Measurements from ENCODE around the gene MSH3.
"Not testable (repeated sequence)": the region's sequence is repeated elsewhere in the genome, so short reads cannot be mapped to it uniquely, and the experiment has no call there.

Gene MSH3

GRCh38 chr5:80739898-80740297 is 85.4 kb downstream of the MSH3 start:
- H3K4me3 ChIP-seq (ENCODE audit: low read length) = no peak overlapping the region
- TF ChIP-seq ZNF274 (IDR thresholded peaks at IDR 0.05; ENCODE audit: low read depth, low read length) = no peak

- H3K4me3 ChIP-seq (ENCODE audit: low read length) = not testable (repeated sequence)
These were observed 86.0 kb downstream of the MSH3 start for GRCh38 chr5:80740488-80740887.

- H3K4me3 ChIP-seq (ENCODE audit: low read length) = no peak overlapping the region
- no peak for TF ChIP-seq ZNF274 (IDR thresholded peaks at IDR 0.05; ENCODE audit: low read depth, low read length)
These were observed 86.5 kb downstream of the MSH3 start for GRCh38 chr5:80740999-80741398.

GRCh38 chr5:80744149-80744548 is 89.7 kb downstream of the MSH3 start:
- no peak for TF ChIP-seq ZNF274 (IDR thresholded peaks at IDR 0.05; ENCODE audit: low read depth, low read length)
- no peak overlapping the region for H3K4me3 ChIP-seq (ENCODE audit: low read length)

- no peak overlapping the region for H3K4me3 ChIP-seq (ENCODE audit: low read length)
- no peak for TF ChIP-seq ZNF274 (IDR thresholded peaks at IDR 0.05; ENCODE audit: low read depth, low read length)
These were observed 91.0 kb downstream of the MSH3 start for GRCh38 chr5:80745490-80745889.

- H3K4me3 ChIP-seq (ENCODE audit: low read length) = no peak overlapping the region
- no peak for TF ChIP-seq ZNF274 (IDR thresholded peaks at IDR 0.05; ENCODE audit: low read depth, low read length)
These were observed 93.5 kb downstream of the MSH3 start for GRCh38 chr5:80747922-80748321.

GRCh38 chr5:80752427-80752826 is 98.0 kb downstream of the MSH3 start:
- no peak for TF ChIP-seq ZNF274 (IDR thresholded peaks at IDR 0.05; ENCODE audit: low read depth, low read length)
- H3K4me3 ChIP-seq (ENCODE audit: low read length) = no peak overlapping the region

- TF ChIP-seq ZNF274 (IDR thresholded peaks at IDR 0.05; ENCODE audit: low read depth, low read length) = no peak
- no peak overlapping the region for H3K4me3 ChIP-seq (ENCODE audit: low read length)
These were observed 99.3 kb downstream of the MSH3 start for GRCh38 chr5:80753712-80754111.

- TF ChIP-seq ZNF274 (IDR thresholded peaks at IDR 0.05; ENCODE audit: low read depth, low read length) = no peak
- peak overlapping the region; percentile 33; the same call in 1 of the 2 replicates for H3K4me3 ChIP-seq (ENCODE audit: low read length)
These were observed 100.4 kb downstream of the MSH3 start for GRCh38 chr5:80754900-80755299.

GRCh38 chr5:80755626-80756025 is 101.2 kb downstream of the MSH3 start:
- TF ChIP-seq ZNF274 (IDR thresholded peaks at IDR 0.05; ENCODE audit: low read depth, low read length) = no peak
- peak overlapping the region; percentile 33; the same call in 1 of the 2 replicates for H3K4me3 ChIP-seq (ENCODE audit: low read length)

GRCh38 chr5:80756292-80756691 is 101.8 kb downstream of the MSH3 start:
- no peak for TF ChIP-seq ZNF274 (IDR thresholded peaks at IDR 0.05; ENCODE audit: low read depth, low read length)
- no peak overlapping the region for H3K4me3 ChIP-seq (ENCODE audit: low read length)

- no peak for TF ChIP-seq ZNF274 (IDR thresholded peaks at IDR 0.05; ENCODE audit: low read depth, low read length)
- H3K4me3 ChIP-seq (ENCODE audit: low read length) = no peak overlapping the region
These were observed 102.8 kb downstream of the MSH3 start for GRCh38 chr5:80757290-80757689.

- H3K4me3 ChIP-seq (ENCODE audit: low read length) = no peak overlapping the region
These were observed 105.6 kb downstream of the MSH3 start for GRCh38 chr5:80759866-80760577.

GRCh38 chr5:80760680-80761079 is 106.2 kb downstream of the MSH3 start:
- H3K4me3 ChIP-seq (ENCODE audit: low read length) = no peak overlapping the region
- TF ChIP-seq ZNF274 (IDR thresholded peaks at IDR 0.05; ENCODE audit: low read depth, low read length) = no peak

More at GRCh38 chr5:80759866-80760577, 105.6 kb downstream of the MSH3 start:
- no peak for TF ChIP-seq ZNF274 (IDR thresholded peaks at IDR 0.05; ENCODE audit: low read depth, low read length)

GRCh38 chr5:80761176-80761575 is 106.7 kb downstream of the MSH3 start:
- no peak for TF ChIP-seq ZNF274 (IDR thresholded peaks at IDR 0.05; ENCODE audit: low read depth, low read length)
- H3K4me3 ChIP-seq (ENCODE audit: low read length) = no peak overlapping the region

GRCh38 chr5:80761966-80762365 is 107.5 kb downstream of the MSH3 start:
- TF ChIP-seq ZNF274 (IDR thresholded peaks at IDR 0.05; ENCODE audit: low read depth, low read length) = no peak
- no peak overlapping the region for H3K4me3 ChIP-seq (ENCODE audit: low read length)

Data from GM08714 (cell line).